ENCODE data around the gene UHRF2.
"Not testable (repeated sequence)": the region's sequence is repeated elsewhere in the genome, so short reads cannot be mapped to it uniquely, and the experiment has no call there.

DNA sequence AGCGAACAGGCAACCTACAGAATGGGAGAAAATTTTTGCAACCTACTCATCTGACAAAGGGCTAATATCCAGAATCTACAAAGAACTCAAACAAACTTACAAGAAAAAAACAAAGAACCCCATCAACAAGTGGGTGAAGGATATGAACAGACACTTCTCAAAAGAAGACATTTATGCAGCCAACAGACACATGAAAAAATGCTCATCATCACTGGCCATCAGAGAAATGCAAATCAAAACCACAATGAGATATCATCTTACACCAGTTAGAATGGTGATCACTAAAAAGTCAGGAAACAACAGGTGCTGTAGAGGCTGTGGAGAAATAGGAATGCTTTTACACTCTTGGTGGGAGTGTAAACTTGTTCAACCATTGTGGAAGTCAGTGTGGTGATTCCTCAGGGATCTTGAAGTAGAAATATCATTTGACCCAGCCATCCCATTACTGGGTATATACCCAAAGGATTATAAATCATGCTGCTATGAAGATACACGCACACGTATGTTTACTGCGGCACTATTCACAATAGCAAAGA, 31.5 kb upstream of the UHRF2 start:
- TF ChIP-seq, protein P1, sequence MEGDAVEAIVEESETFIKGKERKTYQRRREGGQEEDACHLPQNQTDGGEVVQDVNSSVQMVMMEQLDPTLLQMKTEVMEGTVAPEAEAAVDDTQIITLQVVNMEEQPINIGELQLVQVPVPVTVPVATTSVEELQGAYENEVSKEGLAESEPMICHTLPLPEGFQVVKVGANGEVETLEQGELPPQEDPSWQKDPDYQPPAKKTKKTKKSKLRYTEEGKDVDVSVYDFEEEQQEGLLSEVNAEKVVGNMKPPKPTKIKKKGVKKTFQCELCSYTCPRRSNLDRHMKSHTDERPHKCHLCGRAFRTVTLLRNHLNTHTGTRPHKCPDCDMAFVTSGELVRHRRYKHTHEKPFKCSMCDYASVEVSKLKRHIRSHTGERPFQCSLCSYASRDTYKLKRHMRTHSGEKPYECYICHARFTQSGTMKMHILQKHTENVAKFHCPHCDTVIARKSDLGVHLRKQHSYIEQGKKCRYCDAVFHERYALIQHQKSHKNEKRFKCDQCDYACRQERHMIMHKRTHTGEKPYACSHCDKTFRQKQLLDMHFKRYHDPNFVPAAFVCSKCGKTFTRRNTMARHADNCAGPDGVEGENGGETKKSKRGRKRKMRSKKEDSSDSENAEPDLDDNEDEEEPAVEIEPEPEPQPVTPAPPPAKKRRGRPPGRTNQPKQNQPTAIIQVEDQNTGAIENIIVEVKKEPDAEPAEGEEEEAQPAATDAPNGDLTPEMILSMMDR (IDR thresholded peaks at IDR 0.05) = not testable (repeated sequence)
- TF ChIP-seq POLR2A (IDR thresholded peaks at IDR 0.05; ENCODE audit: low read depth); POLR2AphosphoS5 (IDR thresholded peaks at IDR 0.05): not testable (repeated sequence)
